NCI-H82 (cell line): ENCODE results near the gene WIPF2.
A peak's percentile ranks its signal among the peaks of the same experiment; 100 is the strongest.

ENCODE experiments used
- DNase-seq: peaks from one replicate; lab custom pipeline; 2025; lab: John Stamatoyannopoulos, UW

Gene WIPF2

GRCh38 chr17:40327244-40327729, 108.2 kb downstream of the WIPF2 start:
- no peak for DNase-seq

GRCh38 chr17:40327735-40328385, 108.8 kb downstream of the WIPF2 start:
- no peak for DNase-seq

DNA sequence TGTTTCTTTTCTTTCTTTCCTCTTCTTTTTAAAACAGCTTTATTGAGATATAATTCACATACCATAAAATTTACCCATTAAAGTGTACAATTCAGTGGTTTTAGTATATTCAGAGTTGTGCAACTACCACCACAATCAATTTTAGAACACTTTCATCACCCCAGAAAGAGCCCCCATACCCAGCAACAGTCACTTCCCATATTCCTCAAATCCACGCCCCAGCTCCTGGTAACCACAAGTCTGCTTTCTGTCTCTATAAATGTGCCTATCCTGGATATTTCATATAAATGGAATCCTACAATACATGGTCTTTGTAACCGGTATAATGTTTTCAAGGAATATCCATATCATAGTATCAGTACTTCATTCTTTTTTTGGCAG, 109.3 kb downstream of the WIPF2 start:
- no peak for DNase-seq

- peak; percentile 80 for DNase-seq
These were observed 111.0 kb downstream of the WIPF2 start for GRCh38 chr17:40329839-40330794.

DNA sequence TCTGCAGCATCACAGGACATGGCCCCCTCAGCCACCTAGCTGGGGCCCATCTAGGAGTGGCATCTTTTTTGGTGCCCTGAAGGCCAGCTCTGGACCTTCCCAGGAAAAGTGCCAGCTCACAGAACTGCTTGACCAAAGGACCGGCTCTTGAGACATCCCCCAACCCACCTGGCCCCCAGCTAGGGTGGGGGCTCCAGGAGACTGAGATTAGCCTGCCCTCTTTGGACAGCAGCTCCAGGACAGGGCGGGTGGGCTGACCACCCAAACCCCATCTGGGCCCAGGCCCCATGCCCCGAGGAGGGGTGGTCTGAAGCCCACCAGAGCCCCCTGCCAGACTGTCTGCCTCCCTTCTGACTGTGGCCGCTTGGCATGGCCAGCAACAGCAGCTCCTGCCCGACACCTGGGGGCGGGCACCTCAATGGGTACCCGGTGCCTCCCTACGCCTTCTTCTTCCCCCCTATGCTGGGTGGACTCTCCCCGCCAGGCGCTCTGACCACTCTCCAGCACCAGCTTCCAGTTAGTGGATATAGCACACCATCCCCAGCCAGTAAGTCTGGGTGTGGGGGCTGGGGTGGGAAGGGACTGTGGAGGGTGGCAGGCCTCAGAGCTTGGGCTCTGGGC, 111.9 kb downstream of the WIPF2 start:
- no peak for DNase-seq

DNA sequence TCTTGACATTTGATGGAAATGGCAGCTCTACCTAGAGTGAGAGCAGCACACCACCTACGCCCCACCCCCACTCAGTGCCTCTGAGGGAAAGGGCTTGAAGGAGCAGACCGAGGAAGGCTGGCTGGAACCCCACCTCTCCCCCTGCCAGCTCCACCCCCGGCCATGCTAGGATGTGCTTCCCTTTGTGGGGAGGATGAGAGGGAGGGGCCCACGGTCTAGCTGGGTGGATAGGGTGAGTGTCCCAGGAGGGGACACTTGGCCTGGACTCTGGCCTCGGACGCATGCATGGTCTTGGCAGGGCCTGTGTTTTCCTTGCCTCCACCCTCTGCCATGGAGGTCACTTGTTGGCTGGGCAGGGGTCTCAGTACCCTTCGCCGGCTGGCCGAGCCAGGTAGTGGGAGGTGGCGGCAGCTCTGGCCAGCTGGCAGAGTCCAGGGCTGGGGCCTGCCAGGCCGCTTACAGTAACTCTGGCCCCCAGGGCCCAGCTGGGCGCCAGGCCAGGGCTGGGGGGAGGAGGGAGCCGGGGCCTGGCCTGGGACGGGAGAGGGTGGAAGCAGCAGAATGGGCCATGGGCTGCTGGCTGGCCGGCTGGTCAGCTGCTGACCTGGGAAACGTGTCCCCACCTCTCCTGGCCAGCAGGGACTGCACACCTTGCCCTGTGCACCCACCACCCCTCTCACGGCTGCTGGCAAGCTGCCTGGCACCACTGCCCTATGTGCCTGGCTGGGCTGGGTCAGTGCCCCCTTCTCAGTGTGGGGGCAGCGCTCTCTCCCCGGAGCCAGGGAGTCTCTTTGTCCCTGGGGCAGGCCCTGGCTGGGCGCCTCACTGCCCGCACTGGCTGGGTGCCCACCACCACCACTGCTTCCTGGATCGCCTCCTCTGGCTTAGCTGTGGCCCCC, 112.9 kb downstream of the WIPF2 start:
- DNase-seq, result no peak
